IPS-15b (cell line): ENCODE data around the gene ZNF691.

Experiments used
- H3K27me3 ChIP-seq: one replicate; pipeline ENCODE4 v1.6.1; 2013; ENCODE audit warnings: low read length; ENCODE audit not compliant: control insufficient read depth, insufficient read depth
- H3K36me3 ChIP-seq: one replicate; pipeline ENCODE4 v1.6.1; 2013; ENCODE audit warnings: low read length; ENCODE audit not compliant: control insufficient read depth, insufficient read depth
- H3K4me1 ChIP-seq: one replicate; pipeline ENCODE4 v1.6.1; 2013; ENCODE audit warnings: mild to moderate bottlenecking, low read length; ENCODE audit not compliant: control insufficient read depth, insufficient read depth
- H3K4me3 ChIP-seq: one replicate; pipeline ENCODE4 v1.5.1; 2013; ENCODE audit warnings: low read depth, low read length
- H3K9ac ChIP-seq: one replicate; pipeline ENCODE4 v1.6.1; 2013; ENCODE audit warnings: low read depth, mild to moderate bottlenecking, low read length
- H3K9me3 ChIP-seq: one replicate; pipeline ENCODE4 v1.6.1; 2013; ENCODE audit warnings: mild to moderate bottlenecking, low read length; ENCODE audit not compliant: control insufficient read depth, insufficient read depth

ZNF691 gene

GRCh38 chr1:42837709-42838108 is 8.7 kb upstream of the ZNF691 start:
- no peak overlapping the region for H3K9ac ChIP-seq
- no peak overlapping the region for H3K4me3 ChIP-seq
- H3K9me3 ChIP-seq, result no peaks in the 10 kb centered on the region
- no peaks in the 10 kb centered on the region for H3K36me3 ChIP-seq
- H3K27me3 ChIP-seq, result no peaks in the 10 kb centered on the region
- H3K4me1 ChIP-seq, result no peaks in the 10 kb centered on the region

- Histone ChIP-seq H3K4me1 (no peaks in the 10 kb centered on the region), H3K36me3 (no peaks in the 10 kb centered on the region), H3K27me3 (no peaks in the 10 kb centered on the region), H3K4me3 (no peak overlapping the region), H3K9me3 (no peaks in the 10 kb centered on the region), H3K9ac (no peak overlapping the region)
These were observed 7.8 kb upstream of the ZNF691 start for GRCh38 chr1:42838482-42839190.

GRCh38 chr1:42841010-42841409 is 5.4 kb upstream of the ZNF691 start:
- Histone ChIP-seq H3K9me3 (no peaks in the 10 kb centered on the region), H3K27me3 (no peaks in the 10 kb centered on the region), H3K4me1 (no peaks in the 10 kb centered on the region), H3K9ac (no peak overlapping the region), H3K36me3 (no peaks in the 10 kb centered on the region), H3K4me3 (no peak overlapping the region)

- Histone ChIP-seq H3K9me3 (no peaks in the 10 kb centered on the region), H3K27me3 (no peaks in the 10 kb centered on the region), H3K4me1 (no peaks in the 10 kb centered on the region), H3K36me3 (no peaks in the 10 kb centered on the region), H3K4me3 (no peak overlapping the region), H3K9ac (no peak overlapping the region)
These were observed 4.8 kb upstream of the ZNF691 start for GRCh38 chr1:42841440-42842147.

- no peak overlapping the region for H3K4me3 ChIP-seq
- no peaks in the 10 kb centered on the region for H3K27me3 ChIP-seq
- peaks cover 3% of the 10 kb centered on the region for H3K36me3 ChIP-seq
These were observed 1.7 kb upstream of the ZNF691 start for GRCh38 chr1:42844592-42845140.

GRCh38 chr1:42845193-42845592 is 1.2 kb upstream of the ZNF691 start:
- Histone ChIP-seq H3K27me3 (no peaks in the 10 kb centered on the region), H3K4me1 (peaks cover 7% of the 10 kb centered on the region), H3K36me3 (peaks cover 6% of the 10 kb centered on the region), H3K4me3 (peak overlapping the region; percentile 79), H3K9ac (no peak overlapping the region), H3K9me3 (no peaks in the 10 kb centered on the region)

More at GRCh38 chr1:42844592-42845140, 1.7 kb upstream of the ZNF691 start:
- Histone ChIP-seq H3K9ac (no peak overlapping the region), H3K9me3 (no peaks in the 10 kb centered on the region), H3K4me1 (peaks cover 7% of the 10 kb centered on the region)

- Histone ChIP-seq H3K9me3 (no peaks in the 10 kb centered on the region), H3K4me1 (peaks cover 7% of the 10 kb centered on the region), H3K27me3 (no peaks in the 10 kb centered on the region), H3K4me3 (peak overlapping the region; percentile 79), H3K36me3 (peaks cover 6% of the 10 kb centered on the region), H3K9ac (no peak overlapping the region)
These were observed 552 bp upstream of the ZNF691 start for GRCh38 chr1:42845866-42846256.

GRCh38 chr1:42847111-42847595 is 740 bp downstream of the ZNF691 start:
- H3K9ac ChIP-seq, result peak overlapping the region; percentile 82
- peak overlapping the region; percentile 88 for H3K4me3 ChIP-seq
- H3K9me3 ChIP-seq, result no peaks in the 10 kb centered on the region
- H3K36me3 ChIP-seq, result peaks cover 15% of the 10 kb centered on the region
- peaks cover 7% of the 10 kb centered on the region for H3K4me1 ChIP-seq
- no peaks in the 10 kb centered on the region for H3K27me3 ChIP-seq

- Histone ChIP-seq H3K9ac (no peak overlapping the region), H3K9me3 (no peaks in the 10 kb centered on the region), H3K36me3 (peaks cover 15% of the 10 kb centered on the region), H3K4me3 (peak overlapping the region; percentile 88), H3K27me3 (no peaks in the 10 kb centered on the region), H3K4me1 (peaks cover 7% of the 10 kb centered on the region)
These were observed 1.5 kb downstream of the ZNF691 start for GRCh38 chr1:42847721-42848460.

GRCh38 chr1:42848823-42849537 is 2.6 kb downstream of the ZNF691 start:
- Histone ChIP-seq H3K9me3 (no peaks in the 10 kb centered on the region), H3K4me3 (no peak overlapping the region), H3K36me3 (peaks cover 15% of the 10 kb centered on the region), H3K27me3 (no peaks in the 10 kb centered on the region), H3K4me1 (peaks cover 7% of the 10 kb centered on the region), H3K9ac (no peak overlapping the region)

GRCh38 chr1:42849944-42850343 is 3.5 kb downstream of the ZNF691 start:
- H3K27me3 ChIP-seq, result no peaks in the 10 kb centered on the region
- peaks cover 7% of the 10 kb centered on the region for H3K4me1 ChIP-seq
- no peak overlapping the region for H3K9ac ChIP-seq
- no peak overlapping the region for H3K4me3 ChIP-seq
- H3K36me3 ChIP-seq, result peaks cover 15% of the 10 kb centered on the region
- H3K9me3 ChIP-seq, result no peaks in the 10 kb centered on the region
